Measurements from ENCODE around the gene TMX4. TPM values are rescaled to one million over a fixed set of nuclear protein-coding genes. Genes with fewer than 3 reads are reported as not detected.

The TMX4 gene
- total RNA-seq, 1 donor from 2014 or later, result 121 TPM

- no peak for TF ChIP-seq CTCF (IDR thresholded peaks at IDR 0.05; ENCODE audit: borderline replicate concordance)
- Histone ChIP-seq H3K27me3 (ENCODE audit: low read depth) (no peaks in the 10 kb centered on the region), H3K36me3 (no peaks in the 10 kb centered on the region), H3K9me3 (replicated peaks) (no peaks in the 10 kb centered on the region), H3K27ac (replicated peaks) (no peak overlapping the region), H3K4me1 (no peaks in the 10 kb centered on the region), H3K4me3 (no peak overlapping the region)
- DNase-seq, result no peak
- intact Hi-C loops (cut with micrococcal nuclease), result no loop called here
These were observed 42.4 kb upstream of the TMX4 start for GRCh38 chr20:8061861-8062518.

GRCh38 chr20:8060977-8061376, 41.4 kb upstream of the TMX4 start:
- no peaks in the 10 kb centered on the region for H3K27me3 ChIP-seq (ENCODE audit: low read depth)
- H3K27ac ChIP-seq (replicated peaks), result no peak overlapping the region
- no peaks in the 10 kb centered on the region for H3K36me3 ChIP-seq
- no peaks in the 10 kb centered on the region for H3K4me1 ChIP-seq
- no peak for TF ChIP-seq CTCF (IDR thresholded peaks at IDR 0.05; ENCODE audit: borderline replicate concordance)
- no peaks in the 10 kb centered on the region for H3K9me3 ChIP-seq (replicated peaks)
- no peak for DNase-seq
- H3K4me3 ChIP-seq, result no peak overlapping the region
- intact Hi-C loops (cut with micrococcal nuclease), result no loop called here

- Histone ChIP-seq H3K27ac (replicated peaks) (no peak overlapping the region), H3K9me3 (replicated peaks) (no peaks in the 10 kb centered on the region), H3K4me3 (no peak overlapping the region), H3K36me3 (no peaks in the 10 kb centered on the region), H3K4me1 (no peaks in the 10 kb centered on the region), H3K27me3 (ENCODE audit: low read depth) (no peaks in the 10 kb centered on the region)
- no peak for TF ChIP-seq CTCF (IDR thresholded peaks at IDR 0.05; ENCODE audit: borderline replicate concordance)
- no peak for DNase-seq
- intact Hi-C loops (cut with micrococcal nuclease), result no loop called here
These were observed 38.3 kb upstream of the TMX4 start for GRCh38 chr20:8057871-8058270.

- no peak overlapping the region for H3K27ac ChIP-seq (replicated peaks)
- H3K36me3 ChIP-seq, result no peaks in the 10 kb centered on the region
- no peak for TF ChIP-seq CTCF (IDR thresholded peaks at IDR 0.05; ENCODE audit: borderline replicate concordance)
- DNase-seq, result no peak
- H3K9me3 ChIP-seq (replicated peaks), result no peaks in the 10 kb centered on the region
- H3K4me1 ChIP-seq, result no peaks in the 10 kb centered on the region
- H3K27me3 ChIP-seq (ENCODE audit: low read depth), result no peaks in the 10 kb centered on the region
- H3K4me3 ChIP-seq, result no peak overlapping the region
- intact Hi-C loops (cut with micrococcal nuclease), result no loop called here
These were observed 35.5 kb upstream of the TMX4 start for GRCh38 chr20:8055096-8055495.

- intact Hi-C loops (cut with micrococcal nuclease), result no loop called here
- Histone ChIP-seq H3K9me3 (replicated peaks) (no peaks in the 10 kb centered on the region), H3K27me3 (ENCODE audit: low read depth) (no peaks in the 10 kb centered on the region), H3K4me1 (no peaks in the 10 kb centered on the region), H3K36me3 (no peaks in the 10 kb centered on the region), H3K4me3 (no peak overlapping the region), H3K27ac (replicated peaks) (no peak overlapping the region)
- no peak for DNase-seq
- no peak for TF ChIP-seq CTCF (IDR thresholded peaks at IDR 0.05; ENCODE audit: borderline replicate concordance)
These were observed 30.7 kb upstream of the TMX4 start for GRCh38 chr20:8050157-8050837.
